Retinal pigment epithelial cell (primary cell): Measurements from ENCODE around the gene VWA5B1.

Experiments
- DNase-seq: peaks from one replicate; pipeline ENCODE4 v3.0.0-alpha.2; 2010; ENCODE audit warnings: low read depth
- H3K4me3 ChIP-seq: 2 replicates; pipeline ENCODE4 v1.5.1; 2011; ENCODE audit warnings: mild to moderate bottlenecking, low read length, control low read depth, moderate library complexity
- TF ChIP-seq, protein P1 (sequence below): conservative IDR thresholded peaks from 2 replicates; pipeline ENCODE4 v1.5.1; 2011; ENCODE audit warnings: low read depth, low read length, control low read depth, inconsistent platforms

VWA5B1 gene, protein sequence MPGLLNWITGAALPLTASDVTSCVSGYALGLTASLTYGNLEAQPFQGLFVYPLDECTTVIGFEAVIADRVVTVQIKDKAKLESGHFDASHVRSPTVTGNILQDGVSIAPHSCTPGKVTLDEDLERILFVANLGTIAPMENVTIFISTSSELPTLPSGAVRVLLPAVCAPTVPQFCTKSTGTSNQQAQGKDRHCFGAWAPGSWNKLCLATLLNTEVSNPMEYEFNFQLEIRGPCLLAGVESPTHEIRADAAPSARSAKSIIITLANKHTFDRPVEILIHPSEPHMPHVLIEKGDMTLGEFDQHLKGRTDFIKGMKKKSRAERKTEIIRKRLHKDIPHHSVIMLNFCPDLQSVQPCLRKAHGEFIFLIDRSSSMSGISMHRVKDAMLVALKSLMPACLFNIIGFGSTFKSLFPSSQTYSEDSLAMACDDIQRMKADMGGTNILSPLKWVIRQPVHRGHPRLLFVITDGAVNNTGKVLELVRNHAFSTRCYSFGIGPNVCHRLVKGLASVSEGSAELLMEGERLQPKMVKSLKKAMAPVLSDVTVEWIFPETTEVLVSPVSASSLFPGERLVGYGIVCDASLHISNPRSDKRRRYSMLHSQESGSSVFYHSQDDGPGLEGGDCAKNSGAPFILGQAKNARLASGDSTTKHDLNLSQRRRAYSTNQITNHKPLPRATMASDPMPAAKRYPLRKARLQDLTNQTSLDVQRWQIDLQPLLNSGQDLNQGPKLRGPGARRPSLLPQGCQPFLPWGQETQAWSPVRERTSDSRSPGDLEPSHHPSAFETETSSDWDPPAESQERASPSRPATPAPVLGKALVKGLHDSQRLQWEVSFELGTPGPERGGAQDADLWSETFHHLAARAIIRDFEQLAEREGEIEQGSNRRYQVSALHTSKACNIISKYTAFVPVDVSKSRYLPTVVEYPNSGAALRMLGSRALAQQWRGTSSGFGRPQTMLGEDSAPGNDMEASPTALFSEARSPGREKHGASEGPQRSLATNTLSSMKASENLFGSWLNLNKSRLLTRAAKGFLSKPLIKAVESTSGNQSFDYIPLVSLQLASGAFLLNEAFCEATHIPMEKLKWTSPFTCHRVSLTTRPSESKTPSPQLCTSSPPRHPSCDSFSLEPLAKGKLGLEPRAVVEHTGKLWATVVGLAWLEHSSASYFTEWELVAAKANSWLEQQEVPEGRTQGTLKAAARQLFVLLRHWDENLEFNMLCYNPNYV

DNA sequence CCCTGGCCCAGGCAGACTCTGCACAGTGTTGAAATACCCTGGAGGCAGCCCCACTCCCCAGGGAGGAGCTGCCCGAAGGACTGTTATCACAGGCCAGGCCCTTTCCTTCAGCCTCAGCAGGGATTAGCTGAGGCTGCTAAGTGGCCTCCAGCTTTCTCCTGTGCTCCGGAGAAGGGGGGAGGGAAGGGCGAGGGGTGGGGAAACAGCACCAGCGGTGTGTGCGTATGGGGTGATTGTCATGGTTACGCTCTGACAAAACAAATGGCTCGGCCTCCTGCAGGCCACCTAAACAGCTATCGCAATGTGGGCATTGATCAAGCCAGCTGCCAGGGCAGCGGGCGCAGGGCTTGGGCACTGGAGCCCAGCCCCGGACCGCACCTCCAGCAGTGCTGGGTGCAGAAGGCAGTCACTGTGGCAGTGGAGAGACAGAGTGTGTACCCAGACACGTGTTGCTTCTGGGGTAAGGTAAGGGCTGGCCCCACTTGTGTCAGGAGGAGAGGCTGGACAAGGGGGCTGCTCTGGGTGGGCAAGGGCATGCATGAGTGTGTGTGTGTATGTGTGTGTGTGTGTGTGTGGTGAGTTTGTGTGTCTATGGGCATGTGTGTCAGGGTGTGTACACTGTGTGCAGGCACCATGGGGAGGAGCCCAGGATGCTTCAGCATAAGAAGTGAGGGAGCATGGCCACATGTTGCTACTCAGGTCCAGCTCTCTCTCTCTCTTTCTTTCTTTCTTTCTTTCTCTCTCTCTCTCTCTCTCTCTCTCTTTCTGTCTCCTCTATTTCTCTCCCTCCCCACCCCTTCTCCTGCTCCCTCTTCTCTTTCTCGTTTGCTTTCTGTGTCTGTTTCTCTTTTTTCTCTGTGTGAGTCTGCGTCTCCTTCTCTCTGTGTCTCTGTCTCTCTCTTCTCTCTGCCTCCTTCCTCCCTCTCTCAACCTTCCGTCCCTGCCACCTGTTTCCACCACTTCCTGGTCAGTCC, at the start of gene VWA5B1:
TSS of gene VWA5B1 (plus strand) at position 252 of the 974 bp plus-strand sequence. CDS start 19,727 bp downstream, outside the sequence.
- DNase-seq = peak; percentile 70
- H3K4me3 ChIP-seq = peak within 1 kb of the TSS; percentile 33
- TF ChIP-seq, protein P1, sequence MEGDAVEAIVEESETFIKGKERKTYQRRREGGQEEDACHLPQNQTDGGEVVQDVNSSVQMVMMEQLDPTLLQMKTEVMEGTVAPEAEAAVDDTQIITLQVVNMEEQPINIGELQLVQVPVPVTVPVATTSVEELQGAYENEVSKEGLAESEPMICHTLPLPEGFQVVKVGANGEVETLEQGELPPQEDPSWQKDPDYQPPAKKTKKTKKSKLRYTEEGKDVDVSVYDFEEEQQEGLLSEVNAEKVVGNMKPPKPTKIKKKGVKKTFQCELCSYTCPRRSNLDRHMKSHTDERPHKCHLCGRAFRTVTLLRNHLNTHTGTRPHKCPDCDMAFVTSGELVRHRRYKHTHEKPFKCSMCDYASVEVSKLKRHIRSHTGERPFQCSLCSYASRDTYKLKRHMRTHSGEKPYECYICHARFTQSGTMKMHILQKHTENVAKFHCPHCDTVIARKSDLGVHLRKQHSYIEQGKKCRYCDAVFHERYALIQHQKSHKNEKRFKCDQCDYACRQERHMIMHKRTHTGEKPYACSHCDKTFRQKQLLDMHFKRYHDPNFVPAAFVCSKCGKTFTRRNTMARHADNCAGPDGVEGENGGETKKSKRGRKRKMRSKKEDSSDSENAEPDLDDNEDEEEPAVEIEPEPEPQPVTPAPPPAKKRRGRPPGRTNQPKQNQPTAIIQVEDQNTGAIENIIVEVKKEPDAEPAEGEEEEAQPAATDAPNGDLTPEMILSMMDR = no peak

DNA sequence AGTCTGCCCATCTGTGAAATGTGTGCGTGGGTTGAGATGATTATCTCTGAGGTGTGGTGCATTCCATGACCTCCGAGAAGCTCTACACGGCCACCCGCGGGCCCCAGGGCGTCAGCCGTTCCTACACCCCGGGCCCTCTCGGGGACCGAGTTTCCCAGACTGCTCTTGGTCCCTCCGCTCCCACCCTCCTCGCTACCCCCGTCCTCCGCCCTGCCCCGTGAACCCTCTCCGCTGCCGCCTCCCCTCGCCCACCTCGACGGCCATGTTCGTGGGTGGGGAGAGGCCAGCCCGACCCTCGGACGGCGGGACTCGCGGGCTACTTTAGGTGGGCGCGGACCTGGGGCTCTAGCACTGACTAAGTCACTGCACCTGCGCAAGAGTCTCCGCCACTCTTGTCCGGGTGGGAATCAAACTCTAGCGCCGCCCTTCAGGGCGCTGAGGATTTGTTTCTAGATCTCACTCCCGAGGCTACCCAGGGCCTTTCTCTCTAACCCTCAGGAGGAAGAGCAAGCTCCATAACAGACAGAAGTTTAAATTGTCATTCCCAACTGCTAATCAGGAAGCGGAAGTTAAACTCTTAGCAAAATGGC, 47.7 kb upstream of the VWA5B1 start:
- DNase-seq = no peak
- no peak overlapping the region for H3K4me3 ChIP-seq
- TF ChIP-seq, protein P1 = no peak

DNA sequence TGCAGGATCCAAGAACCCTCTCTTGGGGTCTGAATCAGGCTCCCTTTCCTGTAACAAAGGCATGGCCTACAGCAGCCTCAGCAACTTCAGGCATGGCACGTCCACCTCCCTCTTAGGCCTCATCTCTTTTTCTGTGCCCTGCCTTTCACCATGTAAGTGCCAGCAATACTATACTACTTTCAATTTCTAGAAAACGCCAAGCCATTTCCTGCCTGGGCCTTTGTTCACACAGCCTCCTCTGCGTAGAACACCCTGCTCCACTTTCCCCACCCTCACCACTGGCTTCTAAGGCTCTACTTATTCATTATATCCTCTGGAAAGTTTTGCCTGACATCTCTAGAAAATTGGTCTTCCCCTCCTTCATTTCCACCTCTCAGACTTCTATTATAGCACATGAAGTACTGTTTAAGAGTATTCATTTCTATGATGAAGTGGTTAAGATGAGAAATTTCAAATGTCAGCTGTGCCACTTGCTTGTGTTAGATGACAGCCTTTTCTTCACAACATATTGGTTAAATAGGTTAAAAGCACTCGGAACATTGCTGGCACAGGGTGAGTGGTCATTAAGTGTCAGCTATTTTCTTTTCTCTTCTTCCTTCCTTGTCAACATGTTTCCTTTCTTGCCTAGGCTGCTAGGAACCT, 41.6 kb upstream of the VWA5B1 start:
- H3K4me3 ChIP-seq = no peak overlapping the region
- DNase-seq = no peak
- TF ChIP-seq, protein P1 = no peak

DNA sequence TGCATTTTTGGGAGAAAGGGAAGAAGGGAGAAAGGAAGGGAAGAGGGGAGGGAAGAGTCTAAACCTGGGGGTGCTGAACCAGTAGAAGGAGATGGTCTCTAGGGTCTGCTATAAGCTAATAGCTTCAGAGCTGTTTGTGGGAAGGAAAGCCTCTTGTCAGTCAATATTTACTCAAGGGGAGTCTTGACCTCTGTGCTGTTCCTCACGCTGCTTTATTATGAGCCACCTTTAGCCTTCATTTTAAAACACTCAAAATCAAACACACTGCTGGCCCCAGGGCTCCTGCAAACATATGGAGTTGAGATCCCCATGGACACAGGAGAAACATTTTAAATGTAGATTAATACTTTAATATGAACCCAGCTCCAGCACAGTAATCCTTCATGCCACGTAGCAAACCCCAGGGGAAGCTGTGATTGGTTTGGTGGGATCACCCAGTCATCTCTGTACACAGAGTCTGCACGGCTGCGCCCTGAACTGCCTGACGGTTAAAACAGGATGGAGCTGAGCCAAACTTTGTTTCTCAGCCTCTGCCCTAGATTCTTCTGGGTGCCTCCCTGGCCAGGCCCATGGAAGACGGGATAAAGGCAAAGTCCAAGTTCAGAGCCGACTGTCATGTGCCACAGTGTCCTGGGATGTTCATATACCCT, 40.2 kb upstream of the VWA5B1 start:
- no peak overlapping the region for H3K4me3 ChIP-seq
- TF ChIP-seq, protein P1 = no peak
- peak; percentile 43 for DNase-seq

DNA sequence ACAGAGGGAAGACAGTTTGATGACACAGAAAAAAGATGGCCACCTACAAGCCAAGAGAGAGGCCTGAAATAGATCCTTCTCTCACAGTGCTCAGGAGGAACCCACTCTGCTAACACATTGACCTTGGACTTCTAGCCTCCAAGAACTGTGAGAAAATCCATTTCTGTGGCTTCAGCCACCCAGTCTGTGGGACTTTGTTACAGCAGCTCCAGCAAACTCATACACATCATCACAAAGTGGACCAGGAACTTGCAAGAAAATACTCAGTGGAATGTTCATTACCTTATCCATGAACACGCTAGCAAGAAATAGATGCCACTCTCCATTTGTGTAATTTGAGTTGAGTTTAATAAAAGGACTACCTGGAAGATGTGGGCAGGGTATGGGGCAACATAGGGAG, 38.1 kb upstream of the VWA5B1 start:
- DNase-seq = no peak
- H3K4me3 ChIP-seq = no peak overlapping the region
- TF ChIP-seq, protein P1 = no peak
